ENCODE measurements around the gene OLFM2.

GRCh38 chr19:9956956-9957355 lies 20.6 kb upstream of the OLFM2 start:
- no peak for TF ChIP-seq POLR2A (IDR thresholded peaks at IDR 0.05)
- no peak for TF ChIP-seq CTCF (IDR thresholded peaks at IDR 0.05)
- no peak for TF ChIP-seq EP300 (IDR thresholded peaks at IDR 0.05)

Data from ovary (tissue), 3 donors.